Measurements from ENCODE around the gene SAFB.
A peak's percentile ranks its signal among the peaks of the same experiment; 100 is the strongest.
"Not testable (repeated sequence)": the region's sequence is repeated elsewhere in the genome, so short reads cannot be mapped to it uniquely, and the experiment has no call there.

SAFB gene

GRCh38 chr19:5594521-5594950, 28.3 kb upstream of the SAFB start:
- no peak for DNase-seq

- DNase-seq: no peak
Observed at GRCh38 chr19:5595129-5595528, 27.8 kb upstream of the SAFB start.

- DNase-seq: no peak
Observed at GRCh38 chr19:5595745-5596144, 27.1 kb upstream of the SAFB start.

- DNase-seq: no peak
Observed at GRCh38 chr19:5600797-5601196, 22.1 kb upstream of the SAFB start.

GRCh38 chr19:5603626-5604025, 19.3 kb upstream of the SAFB start:
- no peak for DNase-seq

GRCh38 chr19:5605362-5605761, 17.5 kb upstream of the SAFB start:
- no peak for DNase-seq

- no peak for DNase-seq
Observed at GRCh38 chr19:5607318-5608275, 15.3 kb upstream of the SAFB start.

- DNase-seq: no peak
Observed at GRCh38 chr19:5608291-5608690, 14.6 kb upstream of the SAFB start.

GRCh38 chr19:5608766-5609165, 14.1 kb upstream of the SAFB start:
- DNase-seq: not testable (repeated sequence)

GRCh38 chr19:5609881-5610448, 12.9 kb upstream of the SAFB start:
- no peak for DNase-seq

GRCh38 chr19:5612891-5613865, 9.7 kb upstream of the SAFB start:
- DNase-seq: no peak

- no peak for DNase-seq
Observed at GRCh38 chr19:5615756-5616327, 7.0 kb upstream of the SAFB start.

- no peak for DNase-seq
Observed at GRCh38 chr19:5617080-5617479, 5.8 kb upstream of the SAFB start.

- no peak for DNase-seq
Observed at GRCh38 chr19:5618591-5618990, 4.3 kb upstream of the SAFB start.

GRCh38 chr19:5619946-5620345, 2.9 kb upstream of the SAFB start:
- no peak for DNase-seq

GRCh38 chr19:5621311-5621944, 1.5 kb upstream of the SAFB start:
- DNase-seq: peak in 49 of 58 donors; percentile 7 to 85 (median 42)

- DNase-seq: peak in 9 of 58 donors; percentile 27 to 53 (median 40)
Observed at GRCh38 chr19:5621945-5622464, 878 bp upstream of the SAFB start.

- DNase-seq: peak in 3 of 58 donors; percentile 39 to 47 (median 44)
Observed at GRCh38 chr19:5623397-5624017, 624 bp downstream of the SAFB start.

GRCh38 chr19:5624018-5624663, 1.3 kb downstream of the SAFB start:
- DNase-seq: peak in 24 of 58 donors; percentile 4 to 47 (median 20)

Data from anterior cingulate cortex (tissue), 58 donors.